NCI-H187 treated with DMSO at 0.1 percent for 48 hours (cell line): ENCODE measurements around the gene RPL32.
A peak's percentile ranks its signal among the peaks of the same experiment; 100 is the strongest.
"Not testable (repeated sequence)": the region's sequence is repeated elsewhere in the genome, so short reads cannot be mapped to it uniquely, and the experiment has no call there.

Experiments
- DNase-seq: peaks from one replicate; lab custom pipeline; 2025; lab: John Stamatoyannopoulos, UW

RPL32 gene

GRCh38 chr3:12841149-12841969 lies at the start of gene RPL32:
Gene RPL32 (minus strand): TSS chr3:12841565. CDS start chr3:12840237, 1,328 bp downstream.
- peak; percentile 82 for DNase-seq

- no peak for DNase-seq
These were observed 49.4 kb upstream of the RPL32 start for GRCh38 chr3:12890610-12891390.

GRCh38 chr3:12886736-12887135 lies 45.4 kb upstream of the RPL32 start:
- DNase-seq: no peak

GRCh38 chr3:12886106-12886679 lies 44.8 kb upstream of the RPL32 start:
- no peak for DNase-seq

- DNase-seq: no peak
These were observed 44.2 kb upstream of the RPL32 start for GRCh38 chr3:12885583-12885930.

GRCh38 chr3:12884790-12885582 lies 43.6 kb upstream of the RPL32 start:
- DNase-seq: no peak

- DNase-seq: no peak
These were observed 42.9 kb upstream of the RPL32 start for GRCh38 chr3:12884186-12884680.

- DNase-seq: no peak
These were observed 41.3 kb upstream of the RPL32 start for GRCh38 chr3:12882336-12883310.

- not testable (repeated sequence) for DNase-seq
These were observed 40.5 kb upstream of the RPL32 start for GRCh38 chr3:12881858-12882257.

- no peak for DNase-seq
These were observed 37.9 kb upstream of the RPL32 start for GRCh38 chr3:12879191-12879815.

GRCh38 chr3:12878758-12879157 lies 37.4 kb upstream of the RPL32 start:
- not testable (repeated sequence) for DNase-seq

GRCh38 chr3:12878141-12878574 lies 36.8 kb upstream of the RPL32 start:
- no peak for DNase-seq

- DNase-seq: no peak
These were observed 35.7 kb upstream of the RPL32 start for GRCh38 chr3:12877040-12877439.

- no peak for DNase-seq
These were observed 34.8 kb upstream of the RPL32 start for GRCh38 chr3:12875857-12876836.

GRCh38 chr3:12871404-12871983 lies 30.1 kb upstream of the RPL32 start:
- no peak for DNase-seq

- no peak for DNase-seq
These were observed 29.6 kb upstream of the RPL32 start for GRCh38 chr3:12870942-12871341.

GRCh38 chr3:12869035-12869621 lies 27.8 kb upstream of the RPL32 start:
- no peak for DNase-seq
